Stimulated activated CD4-positive, alpha-beta T cell treated with anti-CD3 and anti-CD28 coated beads, Interleukin-15, amount 100 ng/mL, for 24 hours (primary cell): ENCODE data around the gene SLC35F1.
A peak's percentile ranks its signal among the peaks of the same experiment; 100 is the strongest.
"Not testable (repeated sequence)": the region's sequence is repeated elsewhere in the genome, so short reads cannot be mapped to it uniquely, and the experiment has no call there.

Experiments used
- DNase-seq: peaks from one replicate; pipeline ENCODE4 v3.0.0-alpha.2; 2020

Gene SLC35F1

DNA sequence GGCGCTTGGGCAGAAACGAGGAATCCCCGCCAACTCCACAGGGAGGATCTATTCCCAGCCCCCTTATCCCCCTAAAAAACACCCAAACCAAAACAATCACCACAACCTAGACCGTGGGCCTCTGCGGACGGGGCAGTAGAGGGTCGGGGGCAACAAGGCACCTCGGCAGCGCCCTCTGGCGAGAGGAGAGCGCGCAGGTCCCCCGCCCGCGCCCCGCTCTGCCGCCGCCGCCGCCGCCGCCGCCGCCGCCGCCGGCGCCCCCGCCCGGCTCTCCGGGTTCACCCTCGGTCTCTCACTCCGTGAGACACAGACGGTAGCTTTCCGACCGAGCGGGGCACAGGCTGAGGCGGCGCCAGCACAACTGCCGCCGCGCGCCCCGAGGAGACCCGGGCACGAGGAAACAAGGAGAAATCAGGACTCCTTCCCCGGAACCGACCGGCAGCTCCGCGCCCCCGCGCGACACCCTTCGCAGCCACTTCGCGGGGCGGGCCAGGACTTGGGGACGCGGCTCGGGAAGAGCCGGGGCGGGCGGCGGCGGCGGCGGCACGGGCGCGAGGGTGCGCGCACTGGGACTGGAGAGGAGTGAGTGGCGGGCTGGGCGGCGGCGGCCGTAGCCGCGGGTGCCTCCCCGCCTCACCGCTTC lies at the start of gene SLC35F1:
Gene SLC35F1, plus strand, starts transcription at position 307 of the 643 bp plus-strand sequence.
- DNase-seq, result peak; percentile 61

DNA sequence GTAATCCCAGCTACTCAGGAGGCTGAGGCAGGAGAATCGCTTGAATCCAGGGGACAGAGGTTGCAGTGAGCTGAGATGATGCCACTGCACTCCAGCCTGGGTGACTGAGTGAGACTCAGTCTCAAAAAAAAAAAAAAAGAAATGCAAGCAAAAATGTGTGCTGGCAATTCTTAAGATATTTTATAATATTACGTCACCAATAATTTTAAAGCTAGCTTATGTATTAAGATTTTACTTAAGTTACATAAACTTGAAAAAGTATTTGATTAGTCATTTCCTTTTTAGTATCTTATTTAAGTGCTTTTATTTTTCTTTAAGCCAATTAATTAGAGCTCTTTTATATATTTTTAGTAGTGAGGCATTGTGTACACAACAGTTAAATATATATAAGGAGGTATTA lies 48.5 kb upstream of the SLC35F1 start:
- DNase-seq, result not testable (repeated sequence)

DNA sequence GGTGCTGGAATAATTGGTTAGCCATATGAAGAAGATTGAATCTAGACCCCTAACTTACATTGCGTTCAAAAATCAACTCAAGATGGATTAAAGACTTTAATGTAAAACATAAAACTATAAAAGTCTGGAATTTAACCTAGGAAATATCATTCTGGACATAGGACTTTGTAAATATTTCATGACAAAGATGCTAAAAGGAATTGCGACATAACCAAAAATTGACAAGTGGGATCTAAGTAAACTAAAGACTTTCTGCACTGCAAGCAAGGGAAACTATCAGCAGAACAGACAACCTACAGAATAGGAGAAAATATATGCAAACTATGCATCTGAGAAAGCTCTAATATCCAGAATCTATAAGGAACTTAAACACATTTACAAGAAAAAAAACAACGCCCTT lies 45.5 kb upstream of the SLC35F1 start:
- no peak for DNase-seq

DNA sequence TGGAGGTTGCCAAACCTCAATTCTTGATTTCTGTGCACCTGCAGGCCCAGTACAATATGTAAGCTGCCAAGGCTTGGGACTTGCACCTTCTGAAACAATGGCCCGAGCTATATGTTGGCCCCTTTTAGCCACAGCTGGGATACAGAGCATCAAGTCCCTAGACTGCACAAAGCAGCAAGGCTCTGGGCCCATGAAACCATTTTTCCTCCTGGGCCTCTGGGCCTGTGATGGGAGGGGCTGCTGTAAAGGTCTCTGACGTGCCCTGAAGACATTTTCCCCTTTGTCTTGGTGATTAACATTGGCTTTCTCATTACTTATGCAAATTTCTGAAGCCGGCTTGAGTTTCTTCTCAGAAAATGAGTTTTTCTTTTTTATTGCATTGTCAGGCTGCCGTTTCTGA lies 40.5 kb upstream of the SLC35F1 start:
- no peak for DNase-seq

DNA sequence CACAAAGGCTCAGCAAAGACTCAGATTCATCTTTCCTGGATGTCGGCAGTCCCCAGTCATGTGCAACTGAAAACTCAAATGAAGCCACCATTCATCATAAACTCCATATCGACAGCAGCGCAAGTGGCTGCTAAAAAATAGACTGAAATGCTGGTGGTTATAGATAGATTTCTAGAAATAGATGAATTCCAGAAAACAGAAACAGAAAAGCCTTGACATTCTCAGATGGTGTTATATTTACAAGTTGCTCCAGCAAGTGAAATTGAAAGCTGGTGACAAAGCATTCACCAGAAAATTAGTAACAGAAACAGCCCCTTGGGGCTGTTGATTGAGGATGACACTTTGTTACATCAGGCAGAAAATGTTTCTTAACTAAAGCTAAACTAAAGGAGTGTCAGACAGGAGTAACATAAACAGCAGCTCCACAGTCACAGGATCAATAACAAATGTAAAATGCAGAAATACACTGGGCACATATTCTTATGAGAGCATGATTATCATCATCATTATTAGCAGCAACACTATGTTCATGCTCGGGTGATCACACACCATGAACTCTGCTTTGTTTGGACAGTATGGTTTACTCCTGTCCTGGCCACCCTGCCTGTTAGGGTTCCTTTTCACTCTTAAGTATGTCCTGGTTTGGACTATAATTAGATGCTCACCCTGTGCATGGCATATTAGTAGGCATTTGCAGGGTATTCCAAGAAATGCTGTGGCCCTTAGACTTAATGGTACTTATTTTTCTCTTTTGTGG lies 36.4 kb upstream of the SLC35F1 start:
- DNase-seq, result no peak

DNA sequence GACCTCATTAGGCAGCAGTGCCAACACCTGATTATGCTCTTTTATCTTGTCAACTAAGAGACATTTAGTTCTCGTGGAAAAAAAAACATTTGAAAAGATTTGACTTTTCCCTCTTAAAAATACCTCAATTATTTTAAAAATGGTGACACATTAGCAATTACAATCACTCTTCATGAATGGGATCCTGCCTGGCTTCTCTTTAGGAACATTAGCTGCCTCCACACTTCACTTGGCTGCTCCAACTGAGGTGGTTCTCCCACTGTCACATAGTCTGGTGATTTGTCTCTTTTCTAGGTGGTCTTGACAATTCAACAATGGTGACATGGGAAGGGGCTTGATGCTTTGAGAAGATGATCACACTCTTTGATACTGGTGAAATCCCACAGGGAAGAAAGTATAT lies 26.2 kb upstream of the SLC35F1 start:
- no peak for DNase-seq

DNA sequence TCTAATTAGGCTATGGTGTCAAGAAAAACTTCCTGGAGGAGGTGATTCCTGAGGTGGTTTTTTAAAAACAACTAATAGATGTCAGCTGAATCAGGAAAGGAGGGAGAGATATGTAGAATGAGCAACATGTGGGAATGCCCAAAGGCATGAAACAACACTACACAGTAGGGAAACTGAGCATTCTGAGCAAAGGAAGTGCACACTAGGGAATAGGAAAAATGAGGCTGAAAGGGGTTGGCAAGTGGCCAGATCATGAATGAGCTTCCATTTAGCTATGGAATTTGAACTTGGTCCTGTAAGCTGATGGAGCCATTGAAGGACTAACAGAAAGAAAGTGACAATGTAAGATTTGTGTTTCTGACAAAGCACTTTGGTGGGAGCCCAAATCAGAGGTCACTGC lies 16.9 kb upstream of the SLC35F1 start:
- DNase-seq, result no peak

DNA sequence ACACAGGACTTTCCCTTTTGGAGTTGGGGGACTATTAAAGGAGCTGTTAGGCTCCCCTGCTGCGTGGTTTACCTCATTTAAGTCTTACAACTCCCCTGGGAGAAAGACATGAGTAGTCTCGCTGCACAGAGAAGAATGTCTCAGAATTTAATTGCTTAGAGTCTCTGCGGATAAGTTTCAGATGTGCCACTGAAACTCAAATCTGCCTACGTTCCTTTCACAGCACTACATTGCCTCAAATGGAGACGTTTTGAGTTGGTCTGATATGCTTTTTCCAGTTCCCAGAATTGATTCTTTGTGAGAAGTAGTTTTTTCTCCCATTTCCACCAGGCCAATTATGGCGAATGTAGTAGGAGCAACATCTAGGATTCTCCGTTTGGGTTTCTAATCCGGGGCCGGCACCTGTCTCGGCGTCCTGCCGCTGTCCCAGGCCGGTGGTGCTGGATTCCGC lies 532 bp upstream of the SLC35F1 start:
- no peak for DNase-seq

DNA sequence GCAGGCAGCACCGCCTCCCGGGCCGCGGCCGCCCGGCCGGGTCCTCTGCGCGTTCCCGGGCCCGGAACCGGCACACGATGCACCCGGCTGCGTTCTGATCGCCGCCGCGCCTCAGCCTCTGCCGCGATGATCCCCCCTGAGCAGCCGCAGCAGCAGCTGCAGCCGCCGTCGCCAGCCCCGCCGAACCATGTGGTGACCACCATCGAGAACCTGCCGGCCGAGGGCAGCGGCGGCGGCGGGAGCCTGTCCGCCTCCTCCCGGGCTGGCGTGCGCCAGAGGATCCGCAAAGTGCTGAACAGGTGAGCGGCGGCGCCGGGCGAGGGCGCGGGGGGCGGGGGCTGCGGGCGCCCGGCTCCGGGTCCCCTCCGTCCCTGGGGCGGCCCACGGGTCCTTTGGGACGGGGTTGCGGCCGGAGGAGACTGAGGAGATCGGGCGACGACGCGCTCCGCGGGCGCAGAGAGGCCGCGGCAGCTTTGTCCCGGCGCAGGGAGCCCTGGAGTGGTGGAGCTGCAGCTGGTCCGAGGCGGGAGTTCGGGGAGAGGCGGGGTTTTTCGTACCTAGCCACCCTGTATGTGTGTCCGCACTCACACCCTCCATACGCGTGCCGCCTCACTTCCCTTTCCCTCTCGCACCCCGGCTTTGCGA lies 659 bp downstream of the SLC35F1 start:
- DNase-seq, result peak; percentile 12

DNA sequence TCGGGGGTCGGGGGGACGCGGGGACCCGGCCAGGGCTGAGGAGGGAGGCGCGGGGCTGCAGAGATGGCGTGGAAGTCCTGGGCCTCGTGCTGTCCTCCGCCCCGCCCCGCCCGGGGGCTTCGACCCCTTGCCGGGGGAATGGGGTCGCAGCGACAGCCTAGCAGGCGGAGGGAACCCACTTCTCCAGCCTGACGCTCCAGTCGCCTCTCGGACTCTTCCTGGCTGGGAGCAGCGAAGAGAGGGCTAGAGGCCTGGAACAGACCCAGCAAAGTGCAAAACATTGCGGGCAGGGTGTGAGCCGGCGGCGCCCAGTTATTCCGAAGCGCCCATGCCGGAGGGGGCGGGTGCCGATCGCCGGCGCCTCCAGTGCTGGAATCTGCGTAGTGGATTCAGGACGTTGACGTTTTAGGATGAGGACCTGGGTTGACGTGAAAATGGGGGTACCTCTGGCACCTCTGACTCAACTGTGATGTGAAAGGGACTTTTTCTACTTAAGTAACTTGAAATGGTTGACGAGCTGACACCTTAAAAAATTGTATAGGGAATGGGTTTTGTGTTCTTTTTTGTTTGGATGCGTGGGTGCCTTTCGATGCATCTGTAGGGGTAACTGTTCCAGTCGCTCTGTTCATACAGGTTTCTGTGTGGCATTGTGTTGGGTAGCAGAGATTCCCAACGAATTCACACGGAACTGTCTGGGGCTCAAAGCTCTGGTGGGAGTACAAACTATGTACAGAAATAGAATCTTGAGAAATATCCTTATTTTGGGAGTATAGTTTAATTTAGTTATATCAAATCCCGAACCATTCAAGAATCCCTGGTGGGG lies 1.4 kb downstream of the SLC35F1 start:
- no peak for DNase-seq

DNA sequence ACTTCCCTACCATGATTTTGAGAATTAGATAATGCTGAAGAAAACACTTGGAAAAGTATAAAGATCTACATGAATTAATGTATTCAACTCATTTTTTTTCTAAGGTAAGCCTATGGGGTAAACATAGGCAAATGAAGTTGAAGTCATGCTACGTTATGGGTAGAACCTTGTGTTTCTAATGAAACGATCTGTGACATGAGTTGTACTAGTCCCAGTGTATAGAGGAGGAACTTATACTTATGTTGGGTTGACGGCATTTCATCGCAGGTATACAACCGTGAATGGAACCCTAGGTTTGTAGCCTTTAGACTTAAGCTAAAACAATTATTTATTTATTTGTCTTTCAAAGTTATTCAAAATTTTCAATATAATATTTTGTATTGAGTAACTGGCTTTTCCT lies 2.6 kb downstream of the SLC35F1 start:
- no peak for DNase-seq

DNA sequence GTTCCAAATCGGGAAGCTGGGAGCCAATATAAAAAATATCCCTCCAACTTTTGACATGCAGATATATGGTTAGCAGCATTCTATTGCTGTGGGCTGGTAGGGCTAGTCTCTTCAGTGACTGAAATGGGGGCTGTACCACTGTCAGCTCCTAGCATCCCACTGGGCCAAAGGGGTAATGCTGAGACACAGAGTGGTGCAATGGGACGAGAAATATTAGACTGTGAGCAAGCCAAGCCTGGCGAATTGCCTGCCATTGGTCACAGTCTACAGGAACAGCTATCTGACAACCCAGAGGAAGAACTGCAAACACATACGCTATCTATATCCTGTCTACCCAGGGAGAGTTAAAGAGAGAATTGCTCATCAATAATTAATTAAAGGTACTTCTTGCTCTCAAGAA lies 3.5 kb downstream of the SLC35F1 start:
- DNase-seq, result no peak

DNA sequence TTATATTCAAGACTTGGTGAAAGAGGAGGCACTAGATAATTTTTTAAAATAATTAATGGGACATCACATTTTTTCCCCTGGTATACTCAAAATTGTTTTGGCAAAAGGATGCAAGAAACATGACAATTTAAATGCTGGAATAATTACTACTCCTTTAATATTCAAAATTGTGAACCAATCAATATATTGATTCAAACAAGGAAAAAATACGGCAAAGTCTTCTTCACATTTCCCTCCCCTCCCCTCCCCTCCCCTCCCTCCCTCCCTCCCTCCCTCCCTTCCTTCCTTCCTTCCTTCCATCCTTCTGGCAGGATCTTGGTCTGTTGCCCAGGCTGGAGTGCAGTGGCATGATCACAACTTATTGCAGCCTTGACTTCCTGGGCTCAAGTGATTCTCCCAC lies 4.1 kb downstream of the SLC35F1 start:
- DNase-seq, result no peak

DNA sequence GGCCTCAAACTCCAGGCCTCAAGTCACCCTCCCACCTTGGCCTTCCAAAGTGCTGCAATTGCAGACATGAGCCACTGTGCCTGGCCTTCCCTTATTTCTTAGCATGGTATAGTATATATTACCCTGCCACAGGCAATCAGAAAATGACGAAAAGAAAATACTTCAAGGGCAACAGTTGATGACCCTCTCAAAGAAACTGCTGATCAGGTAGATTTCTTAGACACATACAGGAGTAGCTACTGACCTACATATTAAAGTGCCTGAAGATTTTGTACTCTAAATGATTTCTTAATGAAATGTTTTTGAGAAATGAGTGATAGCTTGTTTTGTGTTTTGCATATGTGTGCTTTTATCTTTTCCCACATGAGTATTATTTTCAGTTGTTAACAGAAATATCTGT lies 4.6 kb downstream of the SLC35F1 start:
- no peak for DNase-seq

DNA sequence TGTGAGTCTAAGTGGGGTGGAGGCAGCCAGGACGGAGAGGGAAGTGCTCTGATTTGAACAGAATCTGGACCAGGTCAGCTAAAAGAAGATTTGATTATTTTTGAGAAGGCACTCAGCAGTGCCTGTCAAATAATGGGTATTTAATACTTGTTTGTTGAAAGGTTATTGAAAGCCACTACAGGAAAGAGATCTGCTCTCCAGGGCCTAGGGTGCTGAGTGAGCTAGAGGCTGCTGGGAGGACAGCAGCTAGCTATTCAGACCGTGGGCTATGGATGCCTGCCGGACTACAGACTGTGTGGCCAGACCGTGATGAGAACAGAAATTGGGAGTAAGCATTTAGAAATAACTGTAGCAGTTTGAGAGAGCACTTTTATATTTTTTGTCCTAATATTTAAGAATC lies 8.8 kb downstream of the SLC35F1 start:
- no peak for DNase-seq

DNA sequence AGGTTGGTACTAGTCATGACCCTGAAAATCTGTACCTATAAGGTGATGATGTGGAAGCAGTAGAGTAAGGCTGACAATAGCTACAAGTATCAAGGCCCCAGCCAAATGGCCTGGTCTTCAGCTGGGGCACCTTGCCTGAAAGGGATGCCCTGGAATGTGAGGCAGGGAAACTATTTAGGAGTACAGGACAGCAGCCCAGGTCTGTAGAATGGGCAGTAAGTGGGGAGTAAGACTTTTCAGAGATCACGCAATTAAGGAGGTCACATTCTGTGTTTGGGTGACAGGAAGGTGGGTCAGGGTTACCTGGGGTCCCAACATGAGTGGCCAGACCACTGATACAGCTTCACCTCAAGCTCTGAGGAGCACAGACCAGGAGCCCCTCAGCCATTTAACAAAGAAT lies 9.4 kb downstream of the SLC35F1 start:
- no peak for DNase-seq

DNA sequence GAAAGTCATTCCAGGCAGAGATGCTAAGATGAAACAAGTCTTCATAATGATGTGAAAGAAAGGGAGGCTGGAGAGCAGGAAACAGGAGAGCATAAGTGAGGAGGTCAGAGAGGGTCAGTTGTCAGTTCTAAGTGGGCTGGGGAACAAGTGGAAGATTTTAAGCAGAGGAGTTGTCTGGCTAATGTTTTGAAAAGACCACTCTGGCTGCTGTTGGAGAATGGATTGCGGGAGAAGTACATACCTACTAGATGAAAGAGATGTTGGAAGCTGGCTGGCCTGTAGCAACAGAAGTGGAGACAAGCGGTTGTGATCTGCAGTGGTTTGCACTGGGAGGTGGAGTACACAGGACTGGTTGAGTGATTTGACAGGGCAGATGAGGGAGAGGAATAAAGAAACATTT lies 10.1 kb downstream of the SLC35F1 start:
- DNase-seq, result no peak

DNA sequence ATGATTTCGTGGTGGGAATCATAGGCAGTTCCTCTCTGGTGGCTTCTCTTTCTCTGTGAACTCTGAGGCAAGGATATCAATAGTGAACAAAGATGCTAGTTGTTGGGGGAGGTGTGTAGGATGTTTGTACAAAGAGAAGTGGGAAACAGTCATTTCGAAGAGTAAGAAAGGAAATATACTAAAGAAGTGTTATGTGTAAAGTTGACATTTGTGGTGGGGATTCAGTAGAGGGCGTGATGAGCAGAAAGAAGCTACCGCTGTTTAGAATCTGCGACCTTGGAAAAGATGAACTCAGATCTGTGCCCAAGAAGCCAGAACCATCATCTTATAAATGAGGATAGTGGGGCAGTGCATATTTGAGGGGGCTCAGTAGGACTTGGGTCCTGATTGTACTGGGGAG lies 11.4 kb downstream of the SLC35F1 start:
- no peak for DNase-seq

DNA sequence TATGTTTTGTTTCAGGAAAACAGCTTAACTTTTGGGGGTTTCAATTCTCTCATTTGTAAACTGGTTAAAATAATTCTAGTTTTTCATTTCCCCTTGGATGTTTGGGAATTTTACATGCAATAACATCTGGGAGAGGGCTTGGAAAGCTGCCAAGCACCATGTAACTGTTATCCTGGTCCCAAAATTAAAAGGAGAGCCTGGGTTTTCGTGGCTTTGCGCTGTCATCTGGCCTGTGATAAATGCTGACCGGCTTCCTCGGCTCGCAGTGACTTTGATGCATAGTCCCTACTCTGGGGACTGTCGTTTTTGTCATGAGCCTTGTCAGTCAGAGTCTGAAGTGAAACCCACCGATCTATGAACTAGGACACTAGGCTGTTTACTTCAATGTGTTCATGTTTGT lies 12.2 kb downstream of the SLC35F1 start:
- no peak for DNase-seq

DNA sequence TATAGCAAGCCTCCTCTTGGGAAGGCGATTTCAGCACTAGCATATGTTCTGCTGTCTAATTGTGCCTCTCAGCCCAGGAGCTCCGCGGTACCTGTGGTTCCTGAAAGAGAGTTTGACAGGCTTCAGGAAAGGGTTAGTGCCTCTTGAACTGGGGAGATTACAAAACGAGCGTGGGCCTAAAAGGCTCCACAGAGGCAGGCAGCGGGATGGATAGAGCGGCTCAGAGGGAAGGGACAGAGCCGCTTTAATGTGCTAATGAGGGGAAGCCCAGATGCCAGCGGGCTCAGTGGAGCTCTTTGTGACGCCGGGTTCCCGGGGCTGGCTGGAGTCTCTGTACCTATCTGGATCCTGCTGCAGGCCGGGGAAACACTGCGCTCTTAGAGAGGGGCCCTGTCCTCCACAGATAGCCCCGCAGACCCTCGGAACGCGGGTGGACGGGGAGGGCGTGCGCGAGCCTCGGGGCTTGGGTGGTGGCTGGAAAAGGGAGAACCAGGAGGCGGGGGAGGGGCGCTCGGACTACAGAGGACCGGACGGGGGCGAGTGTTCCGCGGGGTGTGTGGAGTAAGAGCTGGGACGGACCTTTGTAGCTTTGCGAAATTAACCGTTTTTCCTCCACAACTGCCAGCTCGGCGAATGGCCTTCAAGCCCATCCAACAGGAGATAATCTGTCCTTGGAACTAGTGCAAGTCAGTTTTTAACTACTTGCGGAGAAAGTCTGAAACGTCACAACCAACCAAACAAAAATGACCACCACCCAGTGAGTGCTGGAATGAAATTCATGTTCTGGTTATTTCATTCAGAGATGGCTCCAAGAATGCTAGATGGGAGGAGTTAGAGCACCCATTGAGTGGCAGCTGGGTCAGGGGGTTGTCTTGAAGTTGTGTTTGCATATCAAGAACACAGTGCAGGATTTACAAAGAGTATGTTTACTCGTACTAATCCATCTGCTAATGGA lies 13.0 kb downstream of the SLC35F1 start:
- DNase-seq, result no peak

DNA sequence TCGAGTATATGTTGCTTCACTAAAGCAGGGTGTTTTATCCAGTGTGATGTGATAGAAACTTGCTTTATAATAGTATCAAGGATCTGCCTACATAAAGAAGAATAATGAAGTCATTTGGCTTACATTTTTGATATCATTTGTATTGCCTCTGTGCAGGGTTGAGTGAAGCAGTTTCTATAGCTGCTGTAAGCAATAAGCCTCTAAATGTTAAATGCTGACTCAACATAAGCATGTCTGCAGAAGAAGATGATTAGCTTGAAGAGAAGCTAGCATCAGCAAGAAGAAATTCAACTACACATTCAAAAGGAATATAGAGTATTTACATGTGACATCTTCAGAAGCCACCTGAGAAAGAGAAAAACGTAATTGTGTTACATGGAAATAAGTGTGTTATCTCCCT lies 17.6 kb downstream of the SLC35F1 start:
- no peak for DNase-seq

DNA sequence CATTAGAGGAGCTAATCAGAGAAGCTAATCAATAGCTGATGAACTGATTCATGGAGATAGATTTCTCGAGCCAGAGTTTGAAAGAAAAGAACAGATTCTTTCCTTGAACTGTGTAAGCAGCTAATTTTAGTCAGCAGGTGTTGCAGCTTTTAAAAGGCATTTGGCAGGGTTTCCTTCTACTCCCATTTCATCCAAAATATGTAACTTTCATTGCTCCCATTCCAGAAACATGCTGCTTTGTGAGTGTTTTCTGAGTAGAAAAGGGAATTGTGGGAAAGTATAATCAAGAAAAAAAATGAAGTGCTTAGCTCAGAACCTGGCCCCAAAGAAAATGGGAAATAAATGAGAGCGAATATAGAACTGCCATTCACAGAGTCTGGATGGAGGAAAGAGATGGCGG lies 20.8 kb downstream of the SLC35F1 start:
- DNase-seq, result no peak
